HEK293 (cell line): ENCODE data around the gene KRT17.

ENCODE experiments used
- CTCF ChIA-PET: fragments of 350-600 bp; formaldehyde crosslinking; extraction: SDS; loops from one replicate; lab custom pipeline; 2021; ENCODE audit warnings: antibody characterized with exemption; lab: Yijun Ruan, JAX
- POLR2A ChIA-PET: fragments of 300-600 bp; formaldehyde crosslinking; extraction: SDS; loops from one replicate; lab custom pipeline; 2020; ENCODE audit warnings: antibody characterized with exemption, inconsistent platforms; lab: Yijun Ruan, JAX
- H3K27ac ChIP-seq: fragments of 200-500 bp; sonication (Bioruptor generic); 2 replicates; pipeline ENCODE4 v1.5.1; 2014; ENCODE audit warnings: low read depth, low read length, control low read depth, inconsistent platforms; ENCODE audit errors: extremely low read depth
- H3K36me3 ChIP-seq, 2 experiments: fragments of 200-500 bp in 1 of 2; sonication (Bioruptor generic) in 1 of 2; 1 replicate in 1 of 2; 2 replicates in 1 of 2; pipeline ENCODE4 v1.5.1; 2014 to 2017; ENCODE audit warnings: inconsistent platforms in 2 of 2, low read length in 2 of 2; ENCODE audit not compliant: control insufficient read depth in 2 of 2, insufficient read depth in 1 of 2
- H3K4me1 ChIP-seq: fragments of 200-500 bp; sonication (Bioruptor generic); 2 replicates; pipeline ENCODE4 v1.5.1; 2014; ENCODE audit warnings: mild to moderate bottlenecking, low read length, inconsistent platforms; ENCODE audit not compliant: control insufficient read depth, insufficient read depth
- H3K4me3 ChIP-seq: 2 replicates; pipeline ENCODE4 v1.5.1; 2011; ENCODE audit warnings: low read depth, mild to moderate bottlenecking, control low read depth, low read length, moderate library complexity
- H3K9me3 ChIP-seq: fragments of 200-500 bp; sonication (Bioruptor generic); 2 replicates; pipeline ENCODE4 v1.5.1; 2014; ENCODE audit warnings: low read depth, low read length, inconsistent platforms; ENCODE audit not compliant: control insufficient read depth, insufficient read depth
- BCL11B ChIP-seq: fragments of 450-650 bp; formaldehyde crosslinking; IDR thresholded peaks from 2 replicates; pipeline ENCODE4 v1.5.1; 2016; ENCODE audit warnings: low read depth, missing biosample characterization, missing genetic modification characterization
- GLIS2 ChIP-seq: fragments of 450-650 bp; formaldehyde crosslinking; IDR thresholded peaks from 2 replicates; pipeline ENCODE4 v1.5.1; 2016; ENCODE audit warnings: missing biosample characterization, missing genetic modification characterization
- PATZ1 ChIP-seq: fragments of 450-650 bp; formaldehyde crosslinking; IDR thresholded peaks from 2 replicates; pipeline ENCODE4 v1.5.1; 2016; ENCODE audit warnings: missing biosample characterization, missing genetic modification characterization
- PRDM6 ChIP-seq: fragments of 450-650 bp; formaldehyde crosslinking; IDR thresholded peaks from 2 replicates; pipeline ENCODE4 v1.5.1; 2017; ENCODE audit warnings: missing biosample characterization, missing genetic modification characterization
- SALL2 ChIP-seq: fragments of 450-650 bp; formaldehyde crosslinking; IDR thresholded peaks from 2 replicates; pipeline ENCODE4 v1.5.0; 2017; ENCODE audit warnings: missing biosample characterization, mild to moderate bottlenecking, missing genetic modification characterization, borderline replicate concordance
- SCRT1 ChIP-seq: fragments of 450-650 bp; formaldehyde crosslinking; IDR thresholded peaks from 2 replicates; pipeline ENCODE4 v1.5.1; 2016; ENCODE audit warnings: missing biosample characterization, missing genetic modification characterization, borderline replicate concordance
- SP3 ChIP-seq: fragments of 450-650 bp; formaldehyde crosslinking; IDR thresholded peaks from 2 replicates; pipeline ENCODE4 v1.5.1; 2016; ENCODE audit warnings: missing biosample characterization, missing genetic modification characterization
- ZBTB20 ChIP-seq: fragments of 450-650 bp; formaldehyde crosslinking; IDR thresholded peaks from 2 replicates; pipeline ENCODE4 v1.5.1; 2016; ENCODE audit warnings: missing biosample characterization, missing genetic modification characterization
- ZBTB21 ChIP-seq: fragments of 450-650 bp; formaldehyde crosslinking; IDR thresholded peaks from 2 replicates; pipeline ENCODE4 v1.5.1; 2017; ENCODE audit warnings: missing biosample characterization, missing genetic modification characterization
- ZNF155 ChIP-seq: fragments of 450-650 bp; formaldehyde crosslinking; IDR thresholded peaks from 2 replicates; pipeline ENCODE4 v1.5.1; 2016; ENCODE audit warnings: missing biosample characterization, missing genetic modification characterization
- ZNF175 ChIP-seq: fragments of 450-650 bp; formaldehyde crosslinking; IDR thresholded peaks from 2 replicates; pipeline ENCODE4 v1.5.1; 2016; ENCODE audit warnings: missing biosample characterization, missing genetic modification characterization
- ZNF221 ChIP-seq: fragments of 450-650 bp; formaldehyde crosslinking; IDR thresholded peaks from 2 replicates; pipeline ENCODE4 v1.5.1; 2017; ENCODE audit warnings: missing biosample characterization, missing genetic modification characterization, borderline replicate concordance
- ZNF302 ChIP-seq: fragments of 450-650 bp; formaldehyde crosslinking; IDR thresholded peaks from 2 replicates; pipeline ENCODE4 v1.5.1; 2016; ENCODE audit warnings: missing biosample characterization, missing genetic modification characterization, low read depth
- ZNF391 ChIP-seq: fragments of 450-650 bp; formaldehyde crosslinking; IDR thresholded peaks from 2 replicates; pipeline ENCODE4 v1.5.1; 2016; ENCODE audit warnings: low read depth, missing biosample characterization, missing genetic modification characterization, borderline replicate concordance
- ZNF423 ChIP-seq: fragments of 450-650 bp; formaldehyde crosslinking; IDR thresholded peaks from 2 replicates; pipeline ENCODE4 v1.5.1; 2016; ENCODE audit warnings: missing biosample characterization, missing genetic modification characterization
- ZNF530 ChIP-seq: fragments of 450-650 bp; formaldehyde crosslinking; IDR thresholded peaks from 2 replicates; pipeline ENCODE4 v1.5.1; 2016; ENCODE audit warnings: low read depth, missing biosample characterization, missing genetic modification characterization
- ZNF585B ChIP-seq: fragments of 450-650 bp; formaldehyde crosslinking; IDR thresholded peaks from 2 replicates; pipeline ENCODE4 v1.5.1; 2016; ENCODE audit warnings: missing biosample characterization, missing genetic modification characterization
- ZNF623 ChIP-seq: fragments of 450-650 bp; formaldehyde crosslinking; IDR thresholded peaks from 2 replicates; pipeline ENCODE4 v1.5.1; 2016; ENCODE audit warnings: missing biosample characterization, missing genetic modification characterization
- TF ChIP-seq, protein P1 (sequence below): fragments of 450-650 bp; formaldehyde crosslinking; IDR thresholded peaks from 2 replicates; pipeline ENCODE4 v1.5.1; 2016; ENCODE audit warnings: missing biosample characterization, missing genetic modification characterization
- TF ChIP-seq, protein P2 (sequence below): fragments of 450-650 bp; formaldehyde crosslinking; IDR thresholded peaks from 2 replicates; pipeline ENCODE4 v1.5.1; 2016; ENCODE audit warnings: missing biosample characterization, missing genetic modification characterization
- TF ChIP-seq, protein P3 (sequence below): fragments of 450-650 bp; formaldehyde crosslinking; IDR thresholded peaks from 2 replicates; pipeline ENCODE4 v1.5.1; 2016; ENCODE audit warnings: missing biosample characterization, missing genetic modification characterization

The KRT17 gene

GRCh38 chr17:41638194-41638593 lies 13.8 kb upstream of the KRT17 start:
- TF ChIP-seq SCRT1 (tag by site-specific recombination), result no peak
- no peak for TF ChIP-seq ZNF175 (tag by site-specific recombination)
- no peak for TF ChIP-seq ZNF155 (tag by site-specific recombination)
- no peak for TF ChIP-seq SALL2 (tag by site-specific recombination)
- TF ChIP-seq, protein P1, sequence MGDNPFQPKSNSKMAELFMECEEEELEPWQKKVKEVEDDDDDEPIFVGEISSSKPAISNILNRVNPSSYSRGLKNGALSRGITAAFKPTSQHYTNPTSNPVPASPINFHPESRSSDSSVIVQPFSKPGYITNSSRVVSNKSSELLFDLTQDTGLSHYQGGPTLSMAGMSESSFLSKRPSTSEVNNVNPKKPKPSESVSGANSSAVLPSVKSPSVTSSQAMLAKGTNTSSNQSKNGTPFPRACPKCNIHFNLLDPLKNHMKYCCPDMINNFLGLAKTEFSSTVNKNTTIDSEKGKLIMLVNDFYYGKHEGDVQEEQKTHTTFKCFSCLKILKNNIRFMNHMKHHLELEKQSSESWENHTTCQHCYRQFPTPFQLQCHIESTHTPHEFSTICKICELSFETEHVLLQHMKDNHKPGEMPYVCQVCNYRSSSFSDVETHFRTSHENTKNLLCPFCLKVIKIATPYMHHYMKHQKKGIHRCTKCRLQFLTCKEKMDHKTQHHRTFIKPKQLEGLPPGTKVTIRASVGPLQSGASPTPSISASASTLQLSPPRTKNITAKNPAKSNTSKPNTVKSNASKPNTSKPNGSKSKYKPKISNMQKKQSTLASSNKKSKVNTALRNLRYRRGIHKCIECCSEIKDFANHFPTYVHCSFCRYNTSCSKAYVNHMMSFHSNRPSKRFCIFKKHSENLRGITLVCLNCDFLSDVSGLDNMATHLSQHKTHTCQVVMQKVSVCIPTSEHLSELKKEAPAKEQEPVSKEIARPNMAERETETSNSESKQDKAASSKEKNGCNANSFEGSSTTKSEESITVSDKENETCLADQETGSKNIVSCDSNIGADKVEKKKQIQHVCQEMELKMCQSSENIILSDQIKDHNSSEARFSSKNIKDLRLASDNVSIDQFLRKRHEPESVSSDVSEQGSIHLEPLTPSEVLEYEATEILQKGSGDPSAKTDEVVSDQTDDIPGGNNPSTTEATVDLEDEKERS (tag by site-specific recombination), result no peak
- no peak for TF ChIP-seq ZBTB21 (tag by site-specific recombination)
- TF ChIP-seq ZBTB20 (tag by site-specific recombination), result no peak
- no peak for TF ChIP-seq BCL11B
- no peak for TF ChIP-seq GLIS2 (tag by site-specific recombination)
- TF ChIP-seq ZNF585B, result no peak
- no peak for TF ChIP-seq ZNF530 (tag by site-specific recombination)
- no peak for TF ChIP-seq ZNF423 (tag by site-specific recombination)
- no peak for TF ChIP-seq PRDM6
- TF ChIP-seq ZNF623 (tag by site-specific recombination), result no peak
- TF ChIP-seq ZNF391, result no peak
- CTCF ChIA-PET, result interaction anchor here (0.6 kb wide), 1 partner anchor 772 kb away, joined by 5 read pairs; no protein-coding TSS in a partner anchor
- H3K36me3 ChIP-seq, result no peaks in the 10 kb centered on the region
- no peak overlapping the region for H3K27ac ChIP-seq
- H3K4me3 ChIP-seq, result no peak overlapping the region
- H3K9me3 ChIP-seq, result no peaks in the 10 kb centered on the region
- POLR2A ChIA-PET, result no interaction called here
- no peaks in the 10 kb centered on the region for H3K4me1 ChIP-seq

DNA sequence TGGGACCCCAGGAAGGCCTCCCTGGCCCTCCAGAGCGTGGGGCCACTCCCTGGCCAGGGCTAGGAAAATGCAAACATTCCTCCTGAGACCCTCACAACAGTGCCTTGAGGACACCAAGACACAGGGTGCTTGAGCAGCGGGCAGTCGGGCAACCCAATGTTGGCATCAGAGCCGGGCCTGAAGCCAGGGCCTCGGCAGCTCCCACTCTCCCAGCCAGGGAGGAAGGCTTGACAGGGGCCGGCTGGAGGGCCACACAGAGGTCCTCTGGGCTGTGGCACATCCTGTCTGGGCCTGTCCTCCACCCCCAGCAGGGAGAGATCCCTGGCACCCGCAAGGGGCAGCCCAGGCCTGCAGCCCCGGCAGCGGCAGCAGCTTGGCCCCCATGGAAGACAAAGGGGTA lies 12.3 kb upstream of the KRT17 start:
- Histone ChIP-seq H3K4me1 (no peaks in the 10 kb centered on the region), H3K36me3 (no peaks in the 10 kb centered on the region), H3K4me3 (no peak overlapping the region), H3K27ac (no peak overlapping the region), H3K9me3 (no peaks in the 10 kb centered on the region)
- ChIA-PET POLR2A (interaction anchor here (0.6 kb wide), 1 partner anchor 73 kb away, joined by 3 read pairs; no protein-coding TSS in a partner anchor), CTCF (interaction anchor here (3.2 kb wide), 1 partner anchor 11 kb away, joined by 21 read pairs; no protein-coding TSS in a partner anchor)
- TF ChIP-seq, protein P2, sequence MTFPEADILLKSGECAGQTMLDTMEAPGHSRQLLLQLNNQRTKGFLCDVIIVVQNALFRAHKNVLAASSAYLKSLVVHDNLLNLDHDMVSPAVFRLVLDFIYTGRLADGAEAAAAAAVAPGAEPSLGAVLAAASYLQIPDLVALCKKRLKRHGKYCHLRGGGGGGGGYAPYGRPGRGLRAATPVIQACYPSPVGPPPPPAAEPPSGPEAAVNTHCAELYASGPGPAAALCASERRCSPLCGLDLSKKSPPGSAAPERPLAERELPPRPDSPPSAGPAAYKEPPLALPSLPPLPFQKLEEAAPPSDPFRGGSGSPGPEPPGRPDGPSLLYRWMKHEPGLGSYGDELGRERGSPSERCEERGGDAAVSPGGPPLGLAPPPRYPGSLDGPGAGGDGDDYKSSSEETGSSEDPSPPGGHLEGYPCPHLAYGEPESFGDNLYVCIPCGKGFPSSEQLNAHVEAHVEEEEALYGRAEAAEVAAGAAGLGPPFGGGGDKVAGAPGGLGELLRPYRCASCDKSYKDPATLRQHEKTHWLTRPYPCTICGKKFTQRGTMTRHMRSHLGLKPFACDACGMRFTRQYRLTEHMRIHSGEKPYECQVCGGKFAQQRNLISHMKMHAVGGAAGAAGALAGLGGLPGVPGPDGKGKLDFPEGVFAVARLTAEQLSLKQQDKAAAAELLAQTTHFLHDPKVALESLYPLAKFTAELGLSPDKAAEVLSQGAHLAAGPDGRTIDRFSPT, result 0 out of 2 replicates have a peak, but pooled peaks have one; percentile 23
- no peak for TF ChIP-seq ZNF221
- TF ChIP-seq ZNF302 (tag by site-specific recombination), result no peak
- TF ChIP-seq SP3 (tag by site-specific recombination), result no peak
- no peak for TF ChIP-seq PATZ1 (tag by site-specific recombination)
- TF ChIP-seq, protein P3, sequence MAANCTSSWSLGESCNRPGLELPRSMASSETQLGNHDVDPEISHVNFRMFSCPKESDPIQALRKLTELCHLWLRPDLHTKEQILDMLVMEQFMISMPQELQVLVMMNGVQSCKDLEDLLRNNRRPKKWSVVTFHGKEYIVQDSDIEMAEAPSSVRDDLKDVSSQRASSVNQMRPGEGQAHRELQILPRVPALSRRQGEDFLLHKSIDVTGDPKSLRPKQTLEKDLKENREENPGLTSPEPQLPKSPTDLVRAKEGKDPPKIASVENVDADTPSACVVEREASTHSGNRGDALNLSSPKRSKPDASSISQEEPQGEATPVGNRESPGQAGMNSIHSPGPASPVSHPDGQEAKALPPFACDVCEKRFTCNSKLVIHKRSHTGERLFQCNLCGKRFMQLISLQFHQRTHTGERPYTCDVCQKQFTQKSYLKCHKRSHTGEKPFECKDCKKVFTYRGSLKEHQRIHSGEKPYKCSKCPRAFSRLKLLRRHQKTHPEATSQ (tag by site-specific recombination), result no peak
